Ovary (tissue), 3 donors: ENCODE data around the gene TP53BP2.

ENCODE experiments used
- POLR2A ChIP-seq: fragments of 450-650 bp; IDR thresholded peaks from one replicate; pipeline ENCODE4 v1.6.1; 2017; ENCODE audit warnings: antibody characterized with exemption, mild to moderate bottlenecking, moderate library complexity
- TF ChIP-seq, protein P1 (sequence below), 3 donors: fragments of 450-650 bp in 2 of 3; fragments of 200-600 bp in 1 of 3; IDR thresholded peaks; one replicate each; pipeline versions ENCODE4 v1.5.1 to v1.8.0; 2016 to 2022; ENCODE audit warnings: antibody characterized with exemption in 3 of 3, mild to moderate bottlenecking in 1 of 3
- donor health status: DM: no; HTN: no; CAD: no.

DNA sequence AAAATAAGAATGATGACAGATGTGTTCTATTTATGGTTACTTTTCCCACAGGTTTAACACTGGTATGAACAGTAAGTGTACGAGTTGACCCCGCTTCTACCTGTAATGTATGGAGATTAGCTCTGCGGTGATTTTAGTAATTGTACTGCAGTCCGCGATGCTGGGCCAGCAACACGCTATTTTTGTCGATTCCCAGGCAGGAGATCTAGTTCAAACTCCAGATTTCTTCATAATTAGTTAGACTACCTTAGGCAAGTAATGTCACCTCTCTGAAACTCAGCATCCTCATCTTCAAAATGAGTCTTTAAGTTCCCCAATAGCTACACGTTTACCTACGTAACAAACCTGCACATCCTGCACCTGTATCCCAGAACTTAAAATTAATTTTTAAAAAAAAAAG lies 21.5 kb downstream of the TP53BP2 start:
- TF ChIP-seq POLR2A, result no peak
- TF ChIP-seq, protein P1, sequence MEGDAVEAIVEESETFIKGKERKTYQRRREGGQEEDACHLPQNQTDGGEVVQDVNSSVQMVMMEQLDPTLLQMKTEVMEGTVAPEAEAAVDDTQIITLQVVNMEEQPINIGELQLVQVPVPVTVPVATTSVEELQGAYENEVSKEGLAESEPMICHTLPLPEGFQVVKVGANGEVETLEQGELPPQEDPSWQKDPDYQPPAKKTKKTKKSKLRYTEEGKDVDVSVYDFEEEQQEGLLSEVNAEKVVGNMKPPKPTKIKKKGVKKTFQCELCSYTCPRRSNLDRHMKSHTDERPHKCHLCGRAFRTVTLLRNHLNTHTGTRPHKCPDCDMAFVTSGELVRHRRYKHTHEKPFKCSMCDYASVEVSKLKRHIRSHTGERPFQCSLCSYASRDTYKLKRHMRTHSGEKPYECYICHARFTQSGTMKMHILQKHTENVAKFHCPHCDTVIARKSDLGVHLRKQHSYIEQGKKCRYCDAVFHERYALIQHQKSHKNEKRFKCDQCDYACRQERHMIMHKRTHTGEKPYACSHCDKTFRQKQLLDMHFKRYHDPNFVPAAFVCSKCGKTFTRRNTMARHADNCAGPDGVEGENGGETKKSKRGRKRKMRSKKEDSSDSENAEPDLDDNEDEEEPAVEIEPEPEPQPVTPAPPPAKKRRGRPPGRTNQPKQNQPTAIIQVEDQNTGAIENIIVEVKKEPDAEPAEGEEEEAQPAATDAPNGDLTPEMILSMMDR (IDR thresholded peaks at IDR 0.05), result no peak
